Naive thymus-derived CD4-positive, alpha-beta T cell (primary cell): ENCODE measurements around the gene MYH13. TPM values are rescaled to one million over a fixed set of nuclear protein-coding genes. Genes with fewer than 3 reads are reported as not detected.

ENCODE experiments used
- ATAC-seq: fragments of 150-1000 bp; cut with Tn5 transposase; 2 replicates; pipeline ENCODE4 v1.10.0; 2021; ENCODE audit warnings: mild to moderate bottlenecking, moderate library complexity
- CTCF ChIA-PET: fragments of 350-600 bp; sonication (Branson Sonifier 250); formaldehyde crosslinking; loops from one replicate; lab custom pipeline; 2021; ENCODE audit warnings: antibody characterized with exemption; lab: Charles Lee
- POLR2A ChIA-PET: fragments of 350-600 bp; sonication (Branson Sonifier 250); formaldehyde crosslinking; loops from one replicate; lab custom pipeline; 2021; ENCODE audit warnings: antibody characterized with exemption, inconsistent platforms; lab: Charles Lee
- DNase-seq, 9 donors: peaks; one replicate each; pipeline versions ENCODE4 v3.0.0 to v3.0.0-alpha.2; 2020 to 2022; ENCODE audit warnings: mixed read lengths in 1 of 9
- H3K27ac ChIP-seq: one replicate; pipeline ENCODE4 v1.7.0; 2013; ENCODE audit warnings: mild to moderate bottlenecking, low read depth, low read length, moderate library complexity
- H3K27me3 ChIP-seq, 2 donors: one replicate each; pipeline ENCODE4 v1.7.0; 2013; ENCODE audit warnings: low read length in 2 of 2, mild to moderate bottlenecking in 2 of 2, moderate library complexity in 2 of 2; ENCODE audit not compliant: control insufficient read depth in 2 of 2, insufficient read depth in 2 of 2
- H3K36me3 ChIP-seq, 3 experiments: 1 replicate in 2 of 3; 2 replicates in 1 of 3; pipeline ENCODE4 v1.7.0; 2013; ENCODE audit warnings: low read length in 3 of 3, mild to moderate bottlenecking in 3 of 3, moderate library complexity in 1 of 3; ENCODE audit not compliant: insufficient read depth in 3 of 3, control insufficient read depth in 2 of 3
- H3K4me1 ChIP-seq, 2 donors: one replicate each; pipeline ENCODE4 v1.7.0; 2013; ENCODE audit warnings: low read length in 2 of 2, mild to moderate bottlenecking in 2 of 2, moderate library complexity in 1 of 2; ENCODE audit not compliant: control insufficient read depth in 2 of 2, insufficient read depth in 2 of 2
- H3K4me3 ChIP-seq: 2 replicates; pipeline ENCODE4 v1.7.0; 2013; ENCODE audit warnings: mild to moderate bottlenecking, low read length
- H3K9me3 ChIP-seq, 3 experiments: 1 replicate in 2 of 3; 2 replicates in 1 of 3; pipeline ENCODE4 v1.7.0; 2013; ENCODE audit warnings: low read length in 3 of 3; ENCODE audit not compliant: control insufficient read depth in 2 of 3
- H3K27ac Mint-ChIP-seq, 9 donors: one replicate each; pipeline ENCODE4 v1.8.0; 2020 to 2022; ENCODE audit warnings: mixed read lengths in 9 of 9, mild to moderate bottlenecking in 8 of 9, moderate library complexity in 5 of 9, inconsistent platforms in 2 of 9
- H3K27me3 Mint-ChIP-seq, 5 donors: one replicate each; pipeline ENCODE4 v1.8.0; 2021 to 2022; ENCODE audit warnings: mixed read lengths in 5 of 5, mild to moderate bottlenecking in 1 of 5
- H3K36me3 Mint-ChIP-seq, 5 donors: one replicate each; pipeline ENCODE4 v1.8.0; 2020 to 2022; ENCODE audit warnings: mixed read lengths in 5 of 5, mild to moderate bottlenecking in 3 of 5, inconsistent platforms in 1 of 5
- H3K4me1 Mint-ChIP-seq, 7 donors: one replicate each; pipeline ENCODE4 v1.8.0; 2020 to 2022; ENCODE audit warnings: mixed read lengths in 7 of 7, mild to moderate bottlenecking in 3 of 7, inconsistent platforms in 1 of 7
- H3K4me3 Mint-ChIP-seq, 10 donors: one replicate each; pipeline ENCODE4 v1.8.0; 2020 to 2022; ENCODE audit warnings: mild to moderate bottlenecking in 10 of 10, mixed read lengths in 10 of 10, moderate library complexity in 6 of 10, inconsistent platforms in 2 of 10
- H3K9me3 Mint-ChIP-seq, 11 donors: one replicate each; pipeline ENCODE4 v1.8.0; 2020 to 2022; ENCODE audit warnings: mixed read lengths in 11 of 11, mild to moderate bottlenecking in 4 of 11, inconsistent platforms in 1 of 11, moderate library complexity in 1 of 11
- intact Hi-C, 2 donors: fragments of 100-400 bp; cut with micrococcal nuclease; formaldehyde crosslinking; loops; one replicate each; pipeline ENCODE4 v1.15.1; 2023
- polyA plus RNA-seq, 2 donors: library from polyadenylated mRNA; unstranded; fragments of 300-500 nt; fragmentation: Illumina TruSeq; gene quantifications; one replicate each; pipeline ENCODE4 v1.2.3, GENCODE V29; 2021
- total RNA-seq, 6 experiments: library from RNA in 5 of 6; stranded (reverse) in 5 of 6; gene quantifications; 1 replicate in 5 of 6; 2 replicates in 1 of 6; pipeline ENCODE4 v1.2.3 and lab custom pipeline; 2021 to 2026

Gene MYH13
- total and polyA plus RNA-seq, 7 experiments from 2014 or later = not detected

GRCh38 chr17:10251212-10251948 lies 121.4 kb downstream of the MYH13 start:
- H3K9me3 ChIP-seq = no peaks in the 10 kb centered on the region
- H3K4me3 Mint-ChIP-seq = no peak overlapping the region

More at GRCh38 chr17:10251212-10251948, 121.4 kb downstream of the MYH13 start:
- ChIA-PET POLR2A (no interaction called here), CTCF (no interaction called here)
- no peaks in the 10 kb centered on the region for H3K4me1 ChIP-seq
- Mint-ChIP-seq H3K27me3 (peaks cover 0 to 18% (median 6%) of the 10 kb centered on the region in 5 donors), H3K27ac (no peak overlapping the region), H3K9me3 (peaks cover 0 to 3% (median 0%) of the 10 kb centered on the region in 11 donors), H3K4me1 (peaks cover 0 to 3% (median 0%) of the 10 kb centered on the region in 7 donors), H3K36me3 (no peaks in the 10 kb centered on the region)
- no peak overlapping the region for H3K4me3 ChIP-seq
- no peak overlapping the region for H3K27ac ChIP-seq
- H3K27me3 ChIP-seq = no peaks in the 10 kb centered on the region
- DNase-seq = no peak
- ATAC-seq = peak; percentile 18
- no peaks in the 10 kb centered on the region for H3K36me3 ChIP-seq
- intact Hi-C loops = no loop called here

Other genes with a start within 250 kb of the MYH13 start
- gene GAS7, start 174.4 kb downstream of the MYH13 start, total RNA-seq = 10 to 100 TPM in 1 of 5 experiments, 1 to 10 TPM in 3, under 1 TPM in 1; 0.24 to 54.3 (median 3.4) TPM
- gene GAS7, start 174.4 kb downstream of the MYH13 start, polyA plus RNA-seq = under 1 TPM; 0.09 to 0.31 TPM
- not detected for gene MYH8, start 48.9 kb upstream of the MYH13 start, total RNA-seq
- not detected for gene MYH8, start 48.9 kb upstream of the MYH13 start, polyA plus RNA-seq
- gene MYH4, start 96.6 kb upstream of the MYH13 start, total RNA-seq = not detected
- not detected for gene MYH4, start 96.6 kb upstream of the MYH13 start, polyA plus RNA-seq
- not detected for gene MYH1, start 145.5 kb upstream of the MYH13 start, total RNA-seq
- not detected for gene MYH1, start 145.5 kb upstream of the MYH13 start, polyA plus RNA-seq
- not detected for gene MYH2, start 176.7 kb upstream of the MYH13 start, total RNA-seq
- not detected for gene MYH2, start 176.7 kb upstream of the MYH13 start, polyA plus RNA-seq